CD14-positive monocyte (primary cell): ENCODE measurements around the gene PKD1. TPM values are rescaled to one million over a fixed set of nuclear protein-coding genes. Genes with fewer than 3 reads are reported as not detected.

Experiments used
- DNase-seq, 3 donors: peaks; one replicate each; pipeline ENCODE4 v3.0.0-alpha.2; 2011 to 2022
- H2AFZ ChIP-seq: 2 replicates; pipeline ENCODE4 v1.6.0; 2012; ENCODE audit warnings: mild to moderate bottlenecking, low read depth, low read length, inconsistent platforms; ENCODE audit not compliant: insufficient read depth, poor library complexity, severe bottlenecking
- H3K27ac ChIP-seq, 2 donors: 1 replicate in 1 of 2; 2 replicates in 1 of 2; pipeline ENCODE4 v1.5.1; 2012 to 2013; ENCODE audit warnings: low read length in 2 of 2, control low read depth in 1 of 2, inconsistent platforms in 1 of 2, low read depth in 1 of 2, mild to moderate bottlenecking in 1 of 2
- H3K27me3 ChIP-seq, 2 donors: one replicate each; pipeline versions ENCODE4 v1.6.0 to v1.6.1; 2011 to 2013; ENCODE audit warnings: low read length in 2 of 2; ENCODE audit not compliant: control insufficient read depth in 2 of 2, insufficient read depth in 2 of 2
- H3K36me3 ChIP-seq, 2 donors: replicated peaks in 1 of 2; 1 replicate in 1 of 2; 2 replicates in 1 of 2; pipeline versions ENCODE4 v1.5.1 to v1.6.1; 2012 to 2013; ENCODE audit warnings: low read length in 2 of 2, control low read depth in 1 of 2, inconsistent platforms in 1 of 2, mild to moderate bottlenecking in 1 of 2; ENCODE audit not compliant: insufficient read depth in 2 of 2, control insufficient read depth in 1 of 2
- H3K4me1 ChIP-seq, 2 donors: 1 replicate in 1 of 2; 2 replicates in 1 of 2; pipeline versions ENCODE4 v1.5.1 to v1.6.1; 2012 to 2013; ENCODE audit warnings: low read length in 2 of 2, control low read depth in 1 of 2, inconsistent platforms in 1 of 2, mild to moderate bottlenecking in 1 of 2, moderate library complexity in 1 of 2; ENCODE audit not compliant: insufficient read depth in 2 of 2, control insufficient read depth in 1 of 2
- H3K4me2 ChIP-seq: replicated peaks from 2 replicates; pipeline ENCODE3; 2012; ENCODE audit warnings: low read length, moderate library complexity, mild to moderate bottlenecking; ENCODE audit not compliant: poor library complexity, severe bottlenecking; ENCODE audit errors: extremely low read depth
- H3K4me3 ChIP-seq, 3 experiments: fragments of 200-600 bp in 1 of 3; sonication (generic) in 1 of 3; replicated peaks in 1 of 3; 1 replicate in 2 of 3; 2 replicates in 1 of 3; pipeline ENCODE4 v1.5.1; 2011 to 2013; ENCODE audit warnings: low read length in 3 of 3, mild to moderate bottlenecking in 3 of 3, control low read depth in 2 of 3, low read depth in 2 of 3, inconsistent platforms in 1 of 3, moderate library complexity in 1 of 3
- H3K79me2 ChIP-seq: 2 replicates; pipeline ENCODE4 v1.6.0; 2012; ENCODE audit warnings: mild to moderate bottlenecking, control low read depth, inconsistent platforms, low read length, moderate library complexity; ENCODE audit not compliant: insufficient read depth
- H3K9ac ChIP-seq: 2 replicates; pipeline ENCODE4 v1.6.0; 2017; ENCODE audit warnings: low read length, mild to moderate bottlenecking; ENCODE audit not compliant: insufficient read depth, poor library complexity, severe bottlenecking
- H3K9me3 ChIP-seq, 2 donors: replicated peaks in 1 of 2; 1 replicate in 1 of 2; 2 replicates in 1 of 2; pipeline versions ENCODE4 v1.5.1 to v1.6.1; 2012 to 2013; ENCODE audit warnings: low read length in 2 of 2, control low read depth in 1 of 2; ENCODE audit not compliant: control insufficient read depth in 1 of 2, insufficient read depth in 1 of 2
- H4K20me1 ChIP-seq: 2 replicates; pipeline ENCODE4 v1.6.0; 2012; ENCODE audit warnings: mild to moderate bottlenecking, low read length, control low read depth, moderate library complexity; ENCODE audit not compliant: insufficient read depth
- H3K27ac Mint-ChIP-seq, 7 donors: one replicate each; pipeline ENCODE4 v1.8.0; 2020; ENCODE audit warnings: mild to moderate bottlenecking in 7 of 7, mixed read lengths in 7 of 7, moderate library complexity in 6 of 7, inconsistent platforms in 2 of 7
- H3K27me3 Mint-ChIP-seq, 3 donors: one replicate each; pipeline ENCODE4 v1.8.0; 2021 to 2022; ENCODE audit warnings: low read depth in 3 of 3, mild to moderate bottlenecking in 3 of 3, mixed read lengths in 3 of 3, moderate library complexity in 3 of 3, inconsistent platforms in 1 of 3
- H3K36me3 Mint-ChIP-seq, 2 donors: one replicate each; pipeline ENCODE4 v1.8.0; 2020; ENCODE audit warnings: mixed read lengths in 2 of 2, inconsistent platforms in 1 of 2, mild to moderate bottlenecking in 1 of 2
- H3K4me1 Mint-ChIP-seq: one replicate; pipeline ENCODE4 v1.8.0; 2020; ENCODE audit warnings: mild to moderate bottlenecking, mixed read lengths
- H3K4me3 Mint-ChIP-seq, 2 donors: one replicate each; pipeline ENCODE4 v1.8.0; 2020; ENCODE audit warnings: mild to moderate bottlenecking in 2 of 2, mixed read lengths in 2 of 2, moderate library complexity in 1 of 2
- H3K9me3 Mint-ChIP-seq, 7 donors: one replicate each; pipeline ENCODE4 v1.8.0; 2020 to 2022; ENCODE audit warnings: mixed read lengths in 7 of 7, mild to moderate bottlenecking in 6 of 7, moderate library complexity in 6 of 7, inconsistent platforms in 2 of 7
- CTCF ChIP-seq: fragments of 200-600 bp; IDR thresholded peaks from one replicate; pipeline ENCODE4 v1.8.0; 2022; ENCODE audit warnings: antibody characterized with exemption, mild to moderate bottlenecking
- WGBS: methylation state at CpG from one replicate; pipeline ENCODE4 v1.1.5; 2013; ENCODE audit warnings: missing lambda C conversion rate; ENCODE audit not compliant: insufficient coverage; 5-methylcytosine and 5-hydroxymethylcytosine counted together
- intact Hi-C, 2 donors: fragments of 100-400 bp; cut with micrococcal nuclease; formaldehyde crosslinking; loops; one replicate each; pipeline versions ENCODE4 v1.15.0 to v1.15.1; 2023
- polyA plus RNA-seq, 3 donors: library from polyadenylated mRNA; depleted of rRNA in 1 of 3; unstranded in 2 of 3; stranded (reverse) in 1 of 3; fragments of 300-500 nt in 2 of 3; fragments of >200 nt in 1 of 3; fragmentation: Illumina TruSeq in 2 of 3; gene quantifications; 1 replicate in 2 of 3; 2 replicates in 1 of 3; pipeline ENCODE4 v1.2.3, GENCODE V29; 2012 to 2021

Gene PKD1
- polyA plus RNA-seq, 3 donors: 0.22 to 53.8 (median 1.6) TPM

GRCh38 chr16:2096853-2097595 lies 38.7 kb downstream of the PKD1 start:
- no peaks in the 10 kb centered on the region for H3K27me3 Mint-ChIP-seq
- Histone ChIP-seq H3K9me3 (no peaks in the 10 kb centered on the region), H3K79me2 (no peaks in the 10 kb centered on the region), H4K20me1 (no peaks in the 10 kb centered on the region), H3K36me3 (peaks cover 23 to 34% of the 10 kb centered on the region in 2 donors), H3K27ac (no peak overlapping the region), H3K4me3 (no peak overlapping the region), H2AFZ (no peak overlapping the region), H3K9ac (no peak overlapping the region), H3K27me3 (no peaks in the 10 kb centered on the region), H3K4me1 (no peaks in the 10 kb centered on the region), H3K4me2 (no peak overlapping the region)
- no peak overlapping the region for H3K4me3 Mint-ChIP-seq
- H3K4me1 Mint-ChIP-seq: no peaks in the 10 kb centered on the region
- H3K9me3 Mint-ChIP-seq: no peaks in the 10 kb centered on the region
- 100% methylated on average over 8 of the region's 25 CpGs for WGBS
- intact Hi-C loops: no loop called here
- TF ChIP-seq CTCF: no peak
- H3K36me3 Mint-ChIP-seq: peaks cover 16 to 60% of the 10 kb centered on the region in 2 donors
- peak overlapping the region in 1 of 7 donors; percentile 69 for H3K27ac Mint-ChIP-seq
- no peak for DNase-seq

GRCh38 chr16:2095918-2096582 lies 39.6 kb downstream of the PKD1 start:
- H3K27me3 Mint-ChIP-seq: no peaks in the 10 kb centered on the region
- DNase-seq: no peak
- peak overlapping the region in 1 of 7 donors; percentile 31 for H3K27ac Mint-ChIP-seq
- H3K9me3 ChIP-seq: no peaks in the 10 kb centered on the region
- no peak overlapping the region for H3K4me2 ChIP-seq
- H3K9me3 Mint-ChIP-seq: no peaks in the 10 kb centered on the region
- peaks cover 23 to 34% of the 10 kb centered on the region in 2 donors for H3K36me3 ChIP-seq
- TF ChIP-seq CTCF: no peak
- no peak overlapping the region for H3K4me3 Mint-ChIP-seq
- H3K36me3 Mint-ChIP-seq: peaks cover 13 to 56% of the 10 kb centered on the region in 2 donors
- H3K27me3 ChIP-seq: no peaks in the 10 kb centered on the region
- no peak overlapping the region for H2AFZ ChIP-seq
- no peak overlapping the region for H3K4me3 ChIP-seq
- no peak overlapping the region for H3K27ac ChIP-seq
- intact Hi-C loops: no loop called here
- no peaks in the 10 kb centered on the region for H3K79me2 ChIP-seq
- H3K9ac ChIP-seq: no peak overlapping the region
- WGBS: over 99% methylated on average over 10 of the region's 23 CpGs
- no peaks in the 10 kb centered on the region for H3K4me1 Mint-ChIP-seq
- no peaks in the 10 kb centered on the region for H4K20me1 ChIP-seq
- no peaks in the 10 kb centered on the region for H3K4me1 ChIP-seq
